SK-N-SH (cell line): ENCODE data around the gene VPS18. TPM values are rescaled to one million over a fixed set of nuclear protein-coding genes. Genes with fewer than 3 reads are reported as not detected.

Experiments
- CTCF ChIA-PET: fragments of 300-600, 350-600 bp; formaldehyde crosslinking; extraction: SDS; loops from one replicate; lab custom pipeline; 2021; lab: Yijun Ruan, JAX
- POLR2A ChIA-PET: fragments of 350-600 bp; sonication (Branson Sonifier 250); formaldehyde crosslinking; extraction: SDS; loops from one replicate; lab custom pipeline; 2020; ENCODE audit warnings: antibody characterized with exemption, inconsistent platforms; lab: Yijun Ruan, JAX
- DNase-seq: peaks from one replicate; pipeline ENCODE4 v3.0.0; 2012
- H2AFZ ChIP-seq: fragments of 200-600 bp; sonication (generic); 2 replicates; pipeline ENCODE4 v1.8.1; 2016; ENCODE audit warnings: antibody characterized with exemption, mild to moderate bottlenecking, low read depth
- H3F3A ChIP-seq: fragments of 200-600 bp; sonication (generic); replicated peaks from 2 replicates; pipeline ENCODE3; 2016; ENCODE audit warnings: antibody characterized with exemption, mild to moderate bottlenecking; ENCODE audit not compliant: insufficient read depth
- H3K27ac ChIP-seq, 2 experiments: fragments of 200-500 bp in 1 of 2; fragments of 200-600 bp in 1 of 2; sonication (Bioruptor generic) in 1 of 2; sonication (generic), shearing (Covaris generic) in 1 of 2; 2 replicates each; pipeline versions ENCODE4 v1.5.1 to v1.6.1; 2014 to 2016; ENCODE audit warnings: low read depth in 2 of 2, inconsistent platforms in 1 of 2, low read length in 1 of 2, mild to moderate bottlenecking in 1 of 2, mixed read lengths in 1 of 2
- H3K27me3 ChIP-seq: fragments of 200-600 bp; sonication (generic), shearing (Covaris generic); 2 replicates; pipeline ENCODE4 v1.6.1; 2016; ENCODE audit warnings: mixed run types; ENCODE audit not compliant: insufficient read depth
- H3K36me3 ChIP-seq, 2 experiments: fragments of 200-500 bp in 1 of 2; fragments of 200-600 bp in 1 of 2; sonication (Bioruptor generic) in 1 of 2; sonication (generic) in 1 of 2; replicated peaks in 1 of 2; 2 replicates each; pipeline versions ENCODE3 to v1.5.1; 2014 to 2016; ENCODE audit warnings: low read length in 1 of 2, mild to moderate bottlenecking in 1 of 2; ENCODE audit not compliant: insufficient read depth in 2 of 2, control insufficient read depth in 1 of 2
- H3K4me1 ChIP-seq, 2 experiments: fragments of 200-500 bp in 1 of 2; fragments of 200-600 bp in 1 of 2; sonication (Bioruptor generic) in 1 of 2; sonication (generic), shearing (Covaris generic) in 1 of 2; 2 replicates each; pipeline versions ENCODE4 v1.5.1 to v1.6.1; 2014 to 2016; ENCODE audit warnings: low read depth in 1 of 2, low read length in 1 of 2, mixed run types in 1 of 2; ENCODE audit not compliant: insufficient read depth in 2 of 2, control insufficient read depth in 1 of 2
- H3K4me2 ChIP-seq: fragments of 200-600 bp; sonication (generic), shearing (Covaris generic); 2 replicates; pipeline ENCODE4 v1.6.1; 2017; ENCODE audit warnings: mixed run types
- H3K4me3 ChIP-seq, 2 experiments: fragments of 200-500 bp in 1 of 2; fragments of 200-600 bp in 1 of 2; sonication (Bioruptor generic) in 1 of 2; sonication (generic), shearing (Covaris generic) in 1 of 2; 2 replicates each; pipeline versions ENCODE4 v1.5.1 to v1.8.1; 2014 to 2016; ENCODE audit warnings: low read depth in 2 of 2, inconsistent platforms in 1 of 2, low read length in 1 of 2, mild to moderate bottlenecking in 1 of 2, mixed read lengths in 1 of 2, moderate library complexity in 1 of 2
- H3K79me2 ChIP-seq: fragments of 200-600 bp; sonication (generic); 2 replicates; pipeline ENCODE4 v1.8.1; 2017; ENCODE audit warnings: mild to moderate bottlenecking; ENCODE audit not compliant: insufficient read depth
- H3K9ac ChIP-seq: fragments of 200-600 bp; sonication (generic); 2 replicates; pipeline ENCODE4 v1.6.1; 2017; ENCODE audit warnings: mixed run types
- H3K9me2 ChIP-seq: fragments of 200-600 bp; sonication (generic); 2 replicates; pipeline ENCODE4 v1.6.1; 2017; ENCODE audit warnings: mixed run types
- H3K9me3 ChIP-seq: fragments of 200-600 bp; sonication (generic); 2 replicates; pipeline ENCODE4 v1.6.1; 2017; ENCODE audit warnings: mixed run types, mild to moderate bottlenecking, moderate library complexity
- H4K20me1 ChIP-seq: fragments of 200-600 bp; sonication (generic); 2 replicates; pipeline ENCODE4 v1.6.1; 2017; ENCODE audit warnings: mild to moderate bottlenecking, mixed run types; ENCODE audit not compliant: insufficient read depth
- CTCF ChIP-seq: fragments of 200-600 bp; sonication (generic); IDR thresholded peaks from 2 replicates; pipeline ENCODE4 v1.6.1; 2017; ENCODE audit warnings: antibody characterized with exemption, mild to moderate bottlenecking, moderate library complexity
- EZH2phosphoT487 ChIP-seq: fragments of 200-600 bp; sonication (generic); IDR thresholded peaks from 2 replicates; pipeline ENCODE4 v1.6.1; 2017; ENCODE audit warnings: low read depth, mixed run types, mild to moderate bottlenecking, antibody characterized with exemption, moderate library complexity, borderline replicate concordance
- FOXJ3 ChIP-seq: sonication (generic); formaldehyde crosslinking; IDR thresholded peaks from 2 replicates; pipeline ENCODE4 v1.5.1; 2020; ENCODE audit warnings: mild to moderate bottlenecking, missing genetic modification reagents
- GABPA ChIP-seq: IDR thresholded peaks from 2 replicates; pipeline ENCODE4 v1.4.0; 2012; ENCODE audit warnings: low read depth, mild to moderate bottlenecking
- MEF2A ChIP-seq: IDR thresholded peaks from 2 replicates; pipeline ENCODE4 v1.4.0; 2012; ENCODE audit warnings: low read depth, borderline replicate concordance
- MXI1 ChIP-seq: IDR thresholded peaks from 2 replicates; pipeline ENCODE4 v1.6.1; 2012; ENCODE audit warnings: mild to moderate bottlenecking, low read depth, low read length, improper control_type of control experiment
- NRF1 ChIP-seq: IDR thresholded peaks from 2 replicates; pipeline ENCODE4 v1.6.1; 2012; ENCODE audit warnings: low read depth, mild to moderate bottlenecking, low read length
- RAD21 ChIP-seq: IDR thresholded peaks from 2 replicates; pipeline ENCODE4 v1.6.1; 2012; ENCODE audit warnings: mild to moderate bottlenecking, low read length
- RCOR1 ChIP-seq: fragments of 150-350 bp; IDR thresholded peaks from 2 replicates; pipeline ENCODE4 v1.6.1; 2017; ENCODE audit warnings: antibody characterized with exemption, low read length
- RFX5 ChIP-seq: IDR thresholded peaks from 2 replicates; pipeline ENCODE4 v1.6.1; 2012; ENCODE audit warnings: mild to moderate bottlenecking, improper control_type of control experiment, low read length
- SIN3A ChIP-seq: IDR thresholded peaks from 2 replicates; pipeline ENCODE4 v1.6.1; 2012; ENCODE audit warnings: low read depth, mild to moderate bottlenecking, low read length, moderate library complexity, borderline replicate concordance
- SMC3 ChIP-seq: IDR thresholded peaks from 2 replicates; pipeline ENCODE4 v1.6.1; 2012; ENCODE audit warnings: low read depth, low read length, improper control_type of control experiment
- TAF1 ChIP-seq: IDR thresholded peaks from 2 replicates; pipeline ENCODE4 v1.6.1; 2012; ENCODE audit warnings: low read depth, mild to moderate bottlenecking, low read length, moderate library complexity, borderline replicate concordance
- TCF12 ChIP-seq: IDR thresholded peaks from 2 replicates; pipeline ENCODE4 v1.4.0; 2012
- USF1 ChIP-seq: IDR thresholded peaks from 2 replicates; pipeline ENCODE4 v1.4.0; 2012; ENCODE audit warnings: low read depth, borderline replicate concordance
- YY1 ChIP-seq: IDR thresholded peaks from 2 replicates; pipeline ENCODE4 v1.4.0; 2012; ENCODE audit warnings: low read depth, mild to moderate bottlenecking
- WGBS: methylation state at CpG from one replicate; pipeline ENCODE4 v1.1.6; 2017; ENCODE audit warnings: low lambda C conversion rate; 5-methylcytosine and 5-hydroxymethylcytosine counted together
- polyA plus RNA-seq, 3 experiments: library from polyadenylated mRNA; depleted of rRNA; stranded (reverse); fragments of >200 nt; gene quantifications; 2 replicates each; pipeline ENCODE4 v1.2.3, GENCODE V29; 2012

VPS18 gene
- polyA plus RNA-seq, 1 of the 3 experiments (the other 2 are of a cell fraction), result 14.1 TPM

- H3F3A ChIP-seq, result peaks cover 12% of the 10 kb centered on the region
- 82% methylated on average over 12 of the region's 31 CpGs for WGBS
- H3K4me3 ChIP-seq, result no peak overlapping the region
- H3K9me3 ChIP-seq, result no peaks in the 10 kb centered on the region
- no peaks in the 10 kb centered on the region for H3K79me2 ChIP-seq
- POLR2A ChIA-PET, result no interaction called here
- H3K9ac ChIP-seq, result no peak overlapping the region
- TF ChIP-seq NRF1, result no peak
- TF ChIP-seq TCF12, result no peak
- TF ChIP-seq, all 33 proteins: peak for 0
- CTCF ChIA-PET, result interaction anchor here (33.6 kb wide), 1 partner anchor 34 kb away, joined by 675 read pairs; the partner anchor contains the start of gene VPS18
- H4K20me1 ChIP-seq, result no peaks in the 10 kb centered on the region
- peaks cover 3% of the 10 kb centered on the region; the same call in 1 of the 2 replicates for H3K27me3 ChIP-seq
- peaks cover 0 to 15% of the 10 kb centered on the region in 2 experiments; a peak in 1 of 4 replicates for H3K4me1 ChIP-seq
- no peaks in the 10 kb centered on the region for H3K36me3 ChIP-seq
- no peak overlapping the region for H3K27ac ChIP-seq
- H3K4me2 ChIP-seq, result no peak overlapping the region
- H3K9me2 ChIP-seq, result no peaks in the 10 kb centered on the region
- no peak for DNase-seq
- no peak overlapping the region for H2AFZ ChIP-seq
Observed at GRCh38 chr15:40936234-40936708, 42.0 kb downstream of the VPS18 start.

- Histone ChIP-seq H3K4me2 (no peak overlapping the region), H3K9me2 (no peaks in the 10 kb centered on the region), H2AFZ (no peak overlapping the region), H3K27me3 (no peaks in the 10 kb centered on the region), H3K79me2 (no peaks in the 10 kb centered on the region), H4K20me1 (no peaks in the 10 kb centered on the region), H3K4me1 (peaks cover under 1 to 16% of the 10 kb centered on the region in 2 experiments; a peak in 1 of 4 replicates), H3K36me3 (no peaks in the 10 kb centered on the region), H3F3A (peaks cover 14% of the 10 kb centered on the region), H3K9me3 (no peaks in the 10 kb centered on the region), H3K4me3 (no peak overlapping the region), H3K9ac (no peak overlapping the region), H3K27ac (no peak overlapping the region)
- POLR2A ChIA-PET, result no interaction called here
- CTCF ChIA-PET, result interaction anchor here (33.6 kb wide), 1 partner anchor 35 kb away, joined by 675 read pairs; the partner anchor contains the start of gene VPS18
- no peak for DNase-seq
- WGBS, result 78% methylated on average over 11 of the region's 15 CpGs
- TF ChIP-seq MXI1 (no peak), SIN3A (no peak), RFX5 (no peak), FOXJ3 (no peak)
Observed at GRCh38 chr15:40936709-40937666, 42.7 kb downstream of the VPS18 start.

- Histone ChIP-seq H3K36me3 (no peaks in the 10 kb centered on the region), H3K79me2 (no peaks in the 10 kb centered on the region), H2AFZ (no peak overlapping the region), H3K9me2 (no peaks in the 10 kb centered on the region), H3K4me3 (no peak overlapping the region), H3K4me1 (peaks cover 7 to 26% of the 10 kb centered on the region in 2 experiments; a peak in 2 of 4 replicates), H3K4me2 (no peak overlapping the region), H4K20me1 (no peaks in the 10 kb centered on the region), H3K27ac (no peak overlapping the region), H3F3A (peaks cover 16% of the 10 kb centered on the region), H3K27me3 (no peaks in the 10 kb centered on the region), H3K9ac (no peak overlapping the region)
- DNase-seq, result peak; percentile 75
- POLR2A ChIA-PET, result no interaction called here
- WGBS, result 87% methylated on average over 15 of the region's 19 CpGs
- peak; percentile 44; the same call in 1 of the 2 replicates for TF ChIP-seq SMC3
- TF ChIP-seq FOXJ3, result no peak
- no peak for TF ChIP-seq NRF1
- no peak for TF ChIP-seq USF1
- no peak for TF ChIP-seq MEF2A
- no peak for TF ChIP-seq TAF1
- no peak for TF ChIP-seq MXI1
- TF ChIP-seq YY1, result no peak
- TF ChIP-seq GABPA, result no peak
- TF ChIP-seq EZH2phosphoT487, result no peak
- TF ChIP-seq RAD21, result peak; percentile 63
- no peak for TF ChIP-seq RCOR1
- TF ChIP-seq CTCF, result peak; percentile 57
- TF ChIP-seq, all 33 proteins: peak for 3
- CTCF ChIA-PET, result interaction anchor here (0.8 to 33.6 kb wide), 8 partner anchors 9 to 324 kb away, joined by 3 to 675 read pairs (median 4); partner anchors contain the start of genes DLL4 and VPS18
- H3K9me3 ChIP-seq, result no peaks in the 10 kb centered on the region
Observed at GRCh38 chr15:40937762-40938535, 43.7 kb downstream of the VPS18 start.
